HL-60 (cell line): ENCODE measurements around the gene LDB3.

Experiments
- DNase-seq, 2 experiments: peaks; one replicate each; pipeline ENCODE4 v3.0.0-alpha.2; 2010 to 2020; ENCODE audit warnings: low read depth in 1 of 2, low spot score in 1 of 2
- H3K27ac ChIP-seq: fragments of 250-450 bp; sonication (Bioruptor Pico); replicated peaks from 2 replicates; pipeline ENCODE4 v1.5.1; 2020; ENCODE audit warnings: mild to moderate bottlenecking, moderate library complexity
- H3K27me3 ChIP-seq: fragments of 250-450 bp; sonication (Bioruptor Pico); 2 replicates; pipeline ENCODE4 v1.5.1; 2021; ENCODE audit warnings: mild to moderate bottlenecking, moderate library complexity; ENCODE audit not compliant: insufficient read depth, poor library complexity, severe bottlenecking
- H3K4me3 ChIP-seq: replicated peaks from 2 replicates; pipeline ENCODE4 v1.5.1; 2011; ENCODE audit warnings: mild to moderate bottlenecking, control low read depth, low read length; ENCODE audit not compliant: insufficient read depth
- GABPA ChIP-seq: IDR thresholded peaks from 2 replicates; pipeline ENCODE4 v1.6.1; 2012; ENCODE audit warnings: low read depth
- POLR2AphosphoS5 ChIP-seq: IDR thresholded peaks from 2 replicates; pipeline ENCODE4 v1.6.1; 2012; ENCODE audit warnings: low read depth
- SPI1 ChIP-seq: IDR thresholded peaks from 2 replicates; pipeline ENCODE4 v1.6.1; 2012; ENCODE audit warnings: low read depth, mild to moderate bottlenecking, borderline replicate concordance
- TF ChIP-seq, protein P1 (sequence below): IDR thresholded peaks from 2 replicates; pipeline ENCODE4 v1.6.1; 2012; ENCODE audit warnings: low read depth; ENCODE audit not compliant: insufficient replicate concordance
- TF ChIP-seq, protein P2 (sequence below): IDR thresholded peaks from one replicate; pipeline ENCODE4 v1.5.1; 2011; ENCODE audit warnings: low read length, control low read depth, inconsistent platforms; ENCODE audit not compliant: insufficient read depth

The LDB3 gene

DNA sequence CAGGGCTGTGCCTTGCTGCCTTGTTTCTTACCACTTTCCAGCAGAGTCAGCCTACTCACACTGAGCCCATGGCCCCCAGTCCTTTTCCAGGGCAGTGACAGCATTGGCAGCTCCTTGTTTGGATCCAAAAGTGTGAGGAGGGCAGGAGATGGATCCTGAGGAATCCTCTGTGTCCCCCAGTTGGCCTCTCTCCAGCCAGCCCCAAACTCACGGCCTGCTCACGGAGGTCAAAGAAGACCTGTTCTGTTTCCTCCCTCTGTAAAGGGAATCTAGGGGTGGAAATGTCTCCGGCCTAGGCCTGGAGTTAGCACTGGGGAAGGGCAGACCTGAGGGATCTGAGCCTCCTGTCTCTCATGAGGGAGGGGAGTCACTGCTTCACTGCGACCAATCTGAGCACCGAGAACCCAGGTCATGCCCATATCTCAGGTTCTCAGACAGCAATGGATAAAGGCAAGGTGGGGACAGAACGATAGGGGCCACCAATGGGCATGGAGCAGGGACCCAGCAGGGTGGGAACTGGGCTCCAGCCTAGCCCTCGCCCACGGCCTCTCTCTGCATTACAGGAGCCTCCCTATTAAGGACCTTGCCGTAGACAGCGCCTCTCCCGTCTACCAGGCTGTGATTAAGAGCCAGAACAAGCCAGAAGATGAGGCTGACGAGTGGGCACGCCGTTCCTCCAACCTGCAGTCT, 23.2 kb downstream of the LDB3 start:
- Histone ChIP-seq H3K4me3 (no peak overlapping the region), H3K27ac (no peak overlapping the region), H3K27me3 (no peaks in the 10 kb centered on the region)
- TF ChIP-seq POLR2AphosphoS5: no peak
- TF ChIP-seq, protein P1, sequence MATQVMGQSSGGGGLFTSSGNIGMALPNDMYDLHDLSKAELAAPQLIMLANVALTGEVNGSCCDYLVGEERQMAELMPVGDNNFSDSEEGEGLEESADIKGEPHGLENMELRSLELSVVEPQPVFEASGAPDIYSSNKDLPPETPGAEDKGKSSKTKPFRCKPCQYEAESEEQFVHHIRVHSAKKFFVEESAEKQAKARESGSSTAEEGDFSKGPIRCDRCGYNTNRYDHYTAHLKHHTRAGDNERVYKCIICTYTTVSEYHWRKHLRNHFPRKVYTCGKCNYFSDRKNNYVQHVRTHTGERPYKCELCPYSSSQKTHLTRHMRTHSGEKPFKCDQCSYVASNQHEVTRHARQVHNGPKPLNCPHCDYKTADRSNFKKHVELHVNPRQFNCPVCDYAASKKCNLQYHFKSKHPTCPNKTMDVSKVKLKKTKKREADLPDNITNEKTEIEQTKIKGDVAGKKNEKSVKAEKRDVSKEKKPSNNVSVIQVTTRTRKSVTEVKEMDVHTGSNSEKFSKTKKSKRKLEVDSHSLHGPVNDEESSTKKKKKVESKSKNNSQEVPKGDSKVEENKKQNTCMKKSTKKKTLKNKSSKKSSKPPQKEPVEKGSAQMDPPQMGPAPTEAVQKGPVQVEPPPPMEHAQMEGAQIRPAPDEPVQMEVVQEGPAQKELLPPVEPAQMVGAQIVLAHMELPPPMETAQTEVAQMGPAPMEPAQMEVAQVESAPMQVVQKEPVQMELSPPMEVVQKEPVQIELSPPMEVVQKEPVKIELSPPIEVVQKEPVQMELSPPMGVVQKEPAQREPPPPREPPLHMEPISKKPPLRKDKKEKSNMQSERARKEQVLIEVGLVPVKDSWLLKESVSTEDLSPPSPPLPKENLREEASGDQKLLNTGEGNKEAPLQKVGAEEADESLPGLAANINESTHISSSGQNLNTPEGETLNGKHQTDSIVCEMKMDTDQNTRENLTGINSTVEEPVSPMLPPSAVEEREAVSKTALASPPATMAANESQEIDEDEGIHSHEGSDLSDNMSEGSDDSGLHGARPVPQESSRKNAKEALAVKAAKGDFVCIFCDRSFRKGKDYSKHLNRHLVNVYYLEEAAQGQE: no peak
- DNase-seq: no peak

DNA sequence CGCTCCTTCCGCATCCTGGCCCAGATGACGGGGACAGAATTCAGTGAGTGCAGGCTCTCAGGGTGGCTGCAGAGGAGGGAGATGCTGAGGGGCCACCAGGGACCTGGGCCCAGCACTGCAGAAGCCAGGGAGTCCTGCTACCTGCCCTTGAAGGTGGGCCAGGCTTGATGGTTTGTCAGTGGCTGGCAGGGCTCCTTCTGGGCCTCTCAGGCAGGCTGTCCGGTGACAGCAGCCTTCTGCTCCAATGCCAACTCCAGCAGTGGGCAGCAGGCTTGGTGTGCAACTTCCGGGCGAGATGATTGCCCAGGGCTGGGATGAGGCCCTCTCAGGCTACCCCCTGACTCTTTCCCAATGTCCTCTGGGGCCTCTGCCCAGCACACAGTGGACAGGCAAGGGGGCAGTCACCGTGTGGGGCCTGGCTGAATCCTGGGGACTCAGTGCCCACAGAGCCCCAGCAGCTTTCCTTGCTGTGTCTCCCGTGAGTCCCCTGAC, 23.8 kb downstream of the LDB3 start:
- DNase-seq: no peak
- no peaks in the 10 kb centered on the region for H3K27me3 ChIP-seq
- TF ChIP-seq SPI1: no peak
- TF ChIP-seq, protein P1: no peak
- TF ChIP-seq GABPA: no peak
- TF ChIP-seq, protein P2, sequence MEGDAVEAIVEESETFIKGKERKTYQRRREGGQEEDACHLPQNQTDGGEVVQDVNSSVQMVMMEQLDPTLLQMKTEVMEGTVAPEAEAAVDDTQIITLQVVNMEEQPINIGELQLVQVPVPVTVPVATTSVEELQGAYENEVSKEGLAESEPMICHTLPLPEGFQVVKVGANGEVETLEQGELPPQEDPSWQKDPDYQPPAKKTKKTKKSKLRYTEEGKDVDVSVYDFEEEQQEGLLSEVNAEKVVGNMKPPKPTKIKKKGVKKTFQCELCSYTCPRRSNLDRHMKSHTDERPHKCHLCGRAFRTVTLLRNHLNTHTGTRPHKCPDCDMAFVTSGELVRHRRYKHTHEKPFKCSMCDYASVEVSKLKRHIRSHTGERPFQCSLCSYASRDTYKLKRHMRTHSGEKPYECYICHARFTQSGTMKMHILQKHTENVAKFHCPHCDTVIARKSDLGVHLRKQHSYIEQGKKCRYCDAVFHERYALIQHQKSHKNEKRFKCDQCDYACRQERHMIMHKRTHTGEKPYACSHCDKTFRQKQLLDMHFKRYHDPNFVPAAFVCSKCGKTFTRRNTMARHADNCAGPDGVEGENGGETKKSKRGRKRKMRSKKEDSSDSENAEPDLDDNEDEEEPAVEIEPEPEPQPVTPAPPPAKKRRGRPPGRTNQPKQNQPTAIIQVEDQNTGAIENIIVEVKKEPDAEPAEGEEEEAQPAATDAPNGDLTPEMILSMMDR: no peak
- TF ChIP-seq POLR2AphosphoS5: no peak
- H3K4me3 ChIP-seq: no peak overlapping the region
- H3K27ac ChIP-seq: no peak overlapping the region

DNA sequence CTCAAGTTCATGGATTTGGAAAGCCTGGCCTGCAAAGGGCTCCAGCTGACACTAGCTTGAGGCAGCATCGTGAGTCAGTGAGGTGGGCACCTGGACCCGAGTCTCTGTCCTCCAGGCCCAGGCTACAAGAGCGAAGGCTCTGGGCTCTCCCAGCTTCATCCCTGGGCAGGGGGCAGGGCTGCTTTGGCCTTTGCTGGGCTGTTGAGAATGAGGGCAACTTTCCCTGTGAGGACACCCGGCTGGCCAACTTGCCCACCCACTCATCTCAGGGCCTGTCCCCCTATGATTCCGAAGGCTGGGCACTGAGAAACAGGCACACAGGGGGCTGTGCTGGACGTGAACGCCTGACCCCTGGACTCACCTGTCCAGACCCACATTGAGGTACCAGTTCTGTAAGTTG, 24.4 kb downstream of the LDB3 start:
- no peak for DNase-seq
- Histone ChIP-seq H3K27ac (no peak overlapping the region), H3K4me3 (no peak overlapping the region), H3K27me3 (no peaks in the 10 kb centered on the region)
- TF ChIP-seq, protein P1: no peak
- TF ChIP-seq, protein P2: no peak
- TF ChIP-seq SPI1: no peak
- TF ChIP-seq POLR2AphosphoS5: no peak
- TF ChIP-seq GABPA: no peak
